COLO829 (cell line): ENCODE measurements around the gene EML5.

ENCODE experiments used
- DNase-seq: peaks from one replicate; pipeline ENCODE4 v3.0.0; 2012; ENCODE audit warnings: low spot score

The EML5 gene

DNA sequence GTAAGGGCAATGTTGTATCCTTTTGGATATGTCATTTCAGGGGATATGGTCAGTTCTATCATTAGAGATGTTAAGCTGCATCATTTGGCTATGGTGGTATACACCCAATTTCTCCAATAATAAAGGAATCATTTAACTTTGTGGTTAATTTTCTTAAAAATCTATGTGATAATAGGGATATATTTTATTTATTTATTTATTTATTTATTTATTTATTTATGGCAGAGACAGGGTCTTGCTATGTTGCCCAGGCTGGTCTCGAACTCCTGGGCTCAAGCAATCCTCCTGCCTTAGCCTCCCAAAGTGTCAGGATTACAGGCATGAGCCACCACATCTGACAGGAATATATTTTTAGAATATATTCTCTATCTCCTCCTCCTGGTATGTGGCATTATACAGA is 85.7 kb downstream of the EML5 start:
- DNase-seq: no peak

DNA sequence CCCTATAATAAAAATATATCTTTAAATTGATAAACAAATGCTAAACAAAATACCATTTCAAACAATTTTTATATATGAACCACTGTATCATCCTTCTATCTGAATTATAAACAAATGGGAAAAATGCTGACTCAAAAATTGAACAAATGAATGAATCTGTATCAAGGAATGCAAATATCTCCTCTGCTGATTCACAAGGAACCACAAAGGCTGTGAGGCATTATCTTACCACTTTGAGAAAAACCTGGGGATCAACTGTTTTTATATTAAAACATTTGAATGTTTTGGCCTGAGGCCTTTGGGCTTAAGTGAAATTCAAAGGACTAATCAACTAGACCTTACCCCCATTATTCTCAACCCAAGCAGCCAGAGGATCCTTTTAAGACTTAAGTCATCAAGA is 86.3 kb downstream of the EML5 start:
- DNase-seq: no peak

DNA sequence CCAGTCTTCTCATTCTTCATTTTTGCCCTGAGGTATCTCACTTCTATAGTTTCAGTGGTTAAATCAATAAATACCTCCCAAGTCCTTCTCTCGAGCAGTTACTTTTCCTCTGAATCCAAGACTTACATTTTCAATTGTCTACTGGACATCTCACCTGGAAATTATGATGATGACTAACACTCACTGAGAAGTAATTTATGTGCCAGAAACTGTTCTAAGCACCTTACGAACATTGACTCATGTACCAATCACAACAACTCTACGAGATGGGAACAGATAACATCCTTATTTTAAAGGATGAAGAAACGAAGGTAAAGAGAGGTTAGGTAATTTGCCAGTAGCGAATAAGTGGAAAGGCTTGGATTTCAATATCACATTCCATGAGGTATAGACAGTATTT is 94.1 kb downstream of the EML5 start:
- DNase-seq: no peak

DNA sequence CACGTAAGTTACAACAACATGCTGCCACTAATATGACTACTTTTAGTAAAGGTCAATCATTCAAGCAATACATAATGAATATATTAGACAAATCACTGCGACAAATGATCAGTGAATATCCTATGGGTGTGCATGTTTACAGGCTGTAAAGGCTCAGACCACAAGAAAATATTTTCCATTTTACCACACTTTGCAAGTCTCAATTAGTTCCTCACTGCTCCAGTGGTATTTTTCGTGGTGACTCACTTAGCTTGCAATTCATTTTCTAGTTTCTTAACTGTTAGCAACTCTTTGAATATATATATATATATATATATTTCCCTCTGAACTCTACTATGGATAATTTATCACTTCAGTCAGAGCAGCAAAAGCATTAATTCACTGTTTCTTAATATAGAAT is 96.9 kb downstream of the EML5 start:
- DNase-seq: no peak

DNA sequence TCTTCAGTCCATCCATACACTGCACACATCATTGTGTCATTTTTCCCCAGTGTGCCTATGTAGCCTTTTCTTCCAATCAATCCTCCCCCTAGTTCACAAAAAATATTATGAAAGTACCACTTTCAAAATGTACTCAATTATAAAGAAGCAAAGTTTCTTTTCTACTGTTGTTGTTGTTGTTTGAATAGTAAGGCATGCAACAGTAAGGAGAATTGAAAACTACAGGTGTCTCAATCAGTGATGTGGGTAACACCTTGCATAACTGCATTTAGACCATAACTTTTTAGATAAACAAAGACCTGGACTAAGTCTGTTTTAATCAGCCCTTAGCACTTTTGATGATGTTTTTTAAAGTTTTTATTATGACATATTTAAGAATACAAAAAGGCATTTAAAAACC is 104.4 kb downstream of the EML5 start:
- DNase-seq: no peak

DNA sequence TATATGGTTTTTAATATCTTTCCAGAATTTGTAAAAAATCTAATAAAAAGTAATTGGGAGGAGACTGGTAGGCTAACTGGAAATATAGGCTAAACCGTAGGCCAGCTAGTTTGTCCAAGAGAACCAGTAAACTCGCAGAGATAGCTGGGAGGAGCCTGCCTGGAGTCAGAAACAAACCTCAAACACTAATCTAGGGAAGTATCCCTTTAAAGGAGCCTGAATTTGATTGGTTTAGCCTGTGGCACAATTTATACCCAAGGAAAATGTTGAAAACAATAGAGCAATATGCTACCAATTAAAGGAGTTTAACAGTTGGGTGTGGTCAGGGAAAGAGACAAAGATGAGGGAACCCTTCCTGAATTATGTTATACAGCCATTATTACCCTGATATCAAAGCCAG is 109.6 kb downstream of the EML5 start:
- DNase-seq: no peak

DNA sequence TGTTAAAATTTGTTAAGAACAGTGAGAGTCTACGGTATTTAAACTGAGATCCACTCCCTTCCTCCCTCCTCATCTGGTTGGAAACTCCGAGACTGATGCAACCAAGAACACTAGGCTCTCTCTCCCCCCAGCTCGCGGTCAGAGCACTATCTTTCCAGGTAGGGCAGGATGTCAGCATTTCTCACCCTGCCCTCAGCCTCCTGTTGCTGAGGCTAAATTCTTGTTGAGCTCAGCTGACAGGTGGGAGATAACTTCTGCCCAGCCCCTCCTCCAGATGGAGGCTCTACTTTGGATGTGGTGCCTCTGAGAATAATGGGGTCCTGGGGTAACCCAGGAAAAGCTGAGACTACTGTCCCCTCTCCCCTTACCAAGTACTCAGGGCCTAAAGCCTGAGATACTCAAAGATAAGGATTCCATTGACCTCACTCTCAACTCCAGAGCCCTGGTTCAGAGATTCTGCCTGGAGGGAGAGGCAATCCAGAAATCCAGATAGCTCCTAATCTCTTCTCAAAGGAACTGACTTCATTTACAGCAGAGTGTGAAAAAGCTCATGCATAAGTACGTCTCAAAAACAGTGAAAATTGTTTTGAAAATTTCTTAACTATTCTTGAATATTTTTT is 110.1 kb downstream of the EML5 start:
- DNase-seq: no peak

DNA sequence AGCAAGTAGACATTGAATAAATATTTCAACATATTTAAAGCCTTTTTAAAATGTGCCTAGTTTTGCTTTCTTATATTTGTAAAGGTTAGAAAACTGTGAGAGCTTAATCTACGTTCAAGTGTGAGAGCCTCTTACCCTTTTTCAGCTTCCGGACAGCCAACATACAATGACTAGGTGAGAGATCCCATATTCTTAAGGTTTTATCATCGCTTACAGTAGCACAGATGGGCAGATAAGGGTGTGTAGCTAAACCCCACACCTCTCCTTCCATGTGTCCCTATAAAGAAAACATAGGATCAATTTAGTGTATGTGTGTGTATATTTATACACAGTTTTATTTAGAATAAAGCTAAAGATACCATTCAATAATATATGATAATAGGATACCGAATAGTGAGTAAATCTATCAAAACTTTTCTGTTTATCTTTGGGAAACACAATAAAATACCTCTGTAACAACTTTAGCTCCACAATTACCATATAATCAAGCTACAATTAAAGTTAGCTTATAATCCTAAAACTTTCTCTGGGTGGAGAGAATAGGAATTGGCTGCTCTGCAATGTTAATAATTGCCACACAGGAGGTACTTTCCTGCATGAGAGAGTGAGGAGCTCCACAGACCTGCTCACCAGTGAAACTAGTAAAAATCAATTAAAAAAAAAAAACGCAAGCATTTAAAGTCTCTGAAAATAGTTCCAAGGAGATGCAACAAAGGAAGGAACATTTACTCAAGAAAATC is 110.8 kb downstream of the EML5 start:
- DNase-seq: no peak

DNA sequence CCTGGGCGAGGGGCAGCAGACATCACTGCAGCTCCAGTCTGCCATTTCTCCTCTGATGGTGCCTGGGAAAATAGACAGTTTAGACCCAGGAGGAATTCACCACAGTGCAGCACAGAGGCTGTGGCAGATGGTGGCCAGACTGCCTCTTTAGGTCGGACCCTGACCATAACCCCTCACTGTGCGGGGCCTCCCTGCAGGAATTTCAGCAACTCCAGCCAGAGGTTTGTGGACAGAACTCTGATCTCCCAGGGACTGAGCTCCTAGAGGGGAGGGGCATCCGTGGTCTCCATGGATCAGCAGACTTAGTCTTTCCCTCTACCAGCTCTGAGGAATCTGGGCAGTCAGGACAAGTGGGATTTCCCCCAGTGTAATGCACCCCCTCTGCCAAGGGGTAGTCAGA is 123.4 kb downstream of the EML5 start:
- DNase-seq: no peak

DNA sequence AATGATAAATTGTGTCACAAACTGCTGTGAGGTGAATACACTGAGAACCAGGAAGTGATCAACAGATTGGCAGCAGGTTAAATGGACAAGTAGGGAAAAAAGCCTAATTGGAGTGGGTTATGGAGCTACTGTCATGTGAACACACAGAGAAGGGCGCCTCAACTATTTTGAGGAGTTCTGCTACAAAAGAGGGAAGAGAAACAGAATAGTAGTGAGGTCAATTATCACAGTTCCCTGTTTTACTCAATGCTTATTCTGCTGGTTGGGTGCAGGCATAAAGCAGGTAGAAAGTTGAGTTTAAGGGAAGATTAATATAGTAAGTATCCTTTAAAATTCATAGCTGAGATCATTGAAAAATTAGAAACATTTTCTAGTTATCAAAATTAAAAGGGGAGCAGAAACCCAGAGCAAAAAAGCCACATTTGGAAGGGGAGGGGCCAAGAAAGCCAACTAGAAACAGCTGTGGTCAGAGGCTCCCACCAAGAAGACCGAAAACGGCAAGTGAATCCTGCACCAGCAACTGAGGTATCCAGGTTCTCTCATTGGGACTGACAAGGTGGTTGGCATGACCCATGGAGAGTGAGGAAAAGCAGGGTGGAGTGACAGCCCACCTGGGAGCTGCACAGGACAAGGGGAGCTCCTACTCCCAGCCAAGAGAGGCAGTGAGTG is 124.2 kb downstream of the EML5 start:
- DNase-seq: no peak

DNA sequence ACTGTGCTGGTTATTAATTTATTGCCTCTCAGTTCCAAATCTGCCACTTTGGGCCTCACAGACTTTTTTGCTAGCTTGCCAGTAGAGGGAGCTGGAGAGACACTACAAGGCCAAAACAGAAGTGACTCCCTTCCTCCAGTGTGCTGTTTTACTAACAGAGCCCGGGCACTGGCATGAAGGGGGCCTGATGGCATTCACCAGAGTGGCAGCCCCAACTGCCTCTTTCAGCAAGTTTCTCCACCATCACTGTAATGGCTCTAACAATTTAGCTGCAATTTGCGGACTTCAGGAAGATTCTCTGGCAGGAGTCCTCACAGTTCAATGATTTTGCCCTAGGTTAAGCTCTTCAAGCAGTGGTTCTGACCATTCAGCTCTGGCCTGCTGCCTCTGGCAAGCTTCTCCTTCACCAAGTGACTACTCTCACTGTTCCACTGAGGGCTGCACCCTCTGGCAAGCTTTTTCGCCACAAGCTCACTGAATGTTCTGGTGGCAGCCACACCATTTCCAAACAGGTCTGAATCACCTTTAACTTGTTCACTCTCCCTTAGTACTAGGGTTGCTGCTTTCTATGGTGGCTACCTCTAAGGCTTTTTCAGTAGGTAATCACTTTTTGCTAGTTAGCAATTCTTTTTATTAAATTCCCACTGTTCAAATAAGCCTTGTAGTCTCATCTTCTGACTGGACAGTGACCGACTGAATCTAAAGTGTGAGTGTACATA is 125.0 kb downstream of the EML5 start:
- DNase-seq: peak; percentile 53

DNA sequence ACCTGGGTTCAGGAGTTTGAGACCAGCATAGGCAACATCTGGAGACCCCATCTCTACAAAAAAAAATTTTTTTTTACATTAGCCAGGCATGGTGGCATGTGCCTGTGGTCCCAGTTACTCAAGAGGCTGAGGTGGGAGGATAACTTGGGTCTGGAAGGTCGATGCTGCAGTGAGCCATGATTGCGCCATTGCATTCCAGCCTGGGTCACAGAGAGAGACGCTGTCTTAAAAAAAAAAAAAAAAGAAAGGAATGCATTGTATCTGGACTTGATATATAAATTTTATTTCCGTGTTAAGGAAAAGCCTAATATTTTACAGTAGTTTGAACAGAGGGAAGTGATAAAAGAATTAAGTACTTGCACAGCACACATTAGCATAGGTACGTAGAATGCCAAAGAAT is 132.7 kb downstream of the EML5 start:
- no peak for DNase-seq

DNA sequence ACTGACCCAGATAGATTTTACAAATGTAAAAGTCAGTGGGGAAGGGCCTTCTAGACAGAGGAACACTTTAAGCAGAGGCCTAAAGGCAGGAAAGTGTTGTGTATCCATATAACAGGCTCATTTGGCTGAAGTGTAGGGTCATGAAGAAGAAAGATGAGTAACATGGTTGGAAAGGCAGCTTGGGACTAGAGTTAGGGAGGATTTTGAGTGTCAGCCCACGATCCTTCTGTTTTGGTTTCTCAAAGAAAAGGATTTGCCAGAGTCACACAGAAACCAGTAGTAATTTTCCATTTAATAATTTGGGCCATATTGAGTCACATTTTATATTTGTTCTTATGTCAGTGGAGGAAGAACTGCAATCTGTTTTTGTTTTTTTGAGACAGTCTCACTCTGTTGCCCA is 153.5 kb downstream of the EML5 start:
- no peak for DNase-seq

DNA sequence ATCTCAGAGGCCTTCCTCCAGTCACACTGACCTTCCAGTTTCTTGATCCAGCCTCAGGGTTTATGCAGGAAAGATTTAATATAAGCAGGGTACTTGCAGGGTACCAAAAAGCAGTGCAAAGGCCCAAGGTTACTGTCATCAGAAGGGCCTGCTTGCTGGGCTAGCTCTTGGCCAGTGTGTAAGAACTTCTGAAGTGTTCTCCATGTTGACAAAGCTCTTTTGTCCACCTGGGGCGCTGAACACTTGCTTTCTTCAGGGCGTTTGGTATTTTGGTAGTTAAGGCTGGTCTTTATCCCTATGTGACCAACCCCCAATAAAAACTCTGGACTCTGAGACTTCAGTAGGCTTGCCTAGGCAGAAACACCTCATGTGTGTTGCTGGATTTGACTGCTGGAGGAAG is 160.2 kb downstream of the EML5 start:
- DNase-seq: no peak

DNA sequence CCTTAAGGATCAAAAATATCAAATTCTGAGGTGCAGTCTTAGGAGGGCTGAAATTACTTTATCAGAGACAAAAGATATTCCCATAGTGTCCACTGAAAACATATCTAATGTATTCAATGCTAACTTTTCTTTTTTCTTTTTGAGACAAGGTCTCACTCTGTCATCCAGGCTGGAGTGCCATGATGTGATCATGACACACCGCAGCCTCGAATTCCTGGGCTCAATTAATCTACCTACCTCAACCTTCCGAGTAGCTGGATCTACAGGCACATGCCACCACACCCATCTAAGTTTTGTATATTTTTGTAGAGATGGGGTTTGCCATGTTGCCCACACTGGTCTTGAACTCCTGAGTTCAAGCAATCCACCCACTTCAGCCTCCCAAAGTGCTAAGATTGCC is 161.7 kb downstream of the EML5 start:
- DNase-seq: no peak

DNA sequence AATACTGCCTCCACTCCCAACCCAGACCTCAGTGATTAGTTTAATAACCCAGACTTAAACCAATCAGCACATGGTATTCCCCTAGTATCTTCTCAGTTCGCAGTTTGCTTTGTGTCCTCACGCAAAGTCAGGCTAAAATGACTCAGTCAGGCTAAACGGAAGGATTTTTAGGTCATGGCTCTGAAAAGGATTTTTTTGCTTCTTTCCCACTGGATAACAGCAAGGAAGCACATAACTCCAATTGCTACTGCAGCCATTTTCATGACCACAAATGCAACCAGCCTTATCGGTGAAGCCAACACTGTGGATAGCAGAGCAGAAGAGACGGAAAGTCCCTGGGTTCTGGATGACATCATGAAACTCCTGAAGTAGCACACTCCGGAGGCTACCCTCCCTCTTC is 162.2 kb downstream of the EML5 start:
- DNase-seq: no peak

DNA sequence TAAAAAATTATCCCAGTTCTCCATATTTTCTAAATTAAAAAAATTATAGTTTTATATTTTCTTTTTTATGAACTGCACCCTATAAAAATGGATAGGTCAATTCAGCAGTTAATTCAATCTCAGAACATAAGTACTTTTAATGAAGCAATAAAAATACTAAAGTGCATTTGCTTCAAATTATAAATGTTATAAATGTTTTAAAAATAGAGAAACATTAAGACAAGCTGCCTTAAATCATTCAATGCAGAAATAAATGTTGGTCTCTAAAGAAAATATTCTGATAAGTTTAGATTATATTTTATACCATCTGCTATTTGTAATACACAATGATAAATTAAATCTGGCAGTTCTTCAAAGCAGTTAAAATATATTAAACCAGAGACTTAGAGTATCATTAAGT is 164.3 kb downstream of the EML5 start:
- DNase-seq: no peak

DNA sequence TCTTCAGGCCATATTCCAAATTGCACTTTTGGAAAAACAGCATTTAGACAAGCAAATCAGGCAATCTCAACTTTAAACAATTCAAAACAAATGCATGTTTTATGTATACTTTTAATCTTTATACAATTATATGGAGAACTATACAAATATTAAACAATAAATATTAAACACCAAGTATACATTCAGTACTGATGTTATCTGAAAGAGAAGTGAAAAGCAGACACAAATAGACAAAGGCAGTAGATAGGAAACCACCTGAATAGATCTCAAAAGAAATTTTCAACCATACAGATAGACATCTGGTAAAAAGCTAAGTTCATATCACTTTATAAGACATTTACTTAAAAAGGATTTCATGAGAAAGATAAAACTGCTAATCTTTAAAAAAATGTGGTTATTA is 164.7 kb downstream of the EML5 start:
- no peak for DNase-seq

DNA sequence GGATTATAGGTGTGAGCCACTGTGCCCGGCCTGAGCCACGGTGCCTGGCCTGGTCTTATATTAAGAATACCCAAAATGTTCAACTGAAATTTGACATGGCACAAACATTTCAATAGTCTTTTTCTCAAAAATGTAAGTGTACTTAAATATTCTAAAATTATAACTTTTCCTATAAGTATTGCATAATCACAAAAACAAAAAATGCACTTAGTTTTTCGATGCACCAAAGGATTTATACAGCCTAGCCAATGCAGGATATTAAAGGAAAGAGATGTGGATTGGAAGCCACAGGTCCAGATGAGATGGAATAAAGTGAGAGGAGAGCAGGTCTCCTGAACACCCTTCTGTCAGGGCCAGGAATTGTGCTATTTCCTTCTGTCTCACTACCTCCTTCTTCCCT is 167.1 kb downstream of the EML5 start:
- no peak for DNase-seq

DNA sequence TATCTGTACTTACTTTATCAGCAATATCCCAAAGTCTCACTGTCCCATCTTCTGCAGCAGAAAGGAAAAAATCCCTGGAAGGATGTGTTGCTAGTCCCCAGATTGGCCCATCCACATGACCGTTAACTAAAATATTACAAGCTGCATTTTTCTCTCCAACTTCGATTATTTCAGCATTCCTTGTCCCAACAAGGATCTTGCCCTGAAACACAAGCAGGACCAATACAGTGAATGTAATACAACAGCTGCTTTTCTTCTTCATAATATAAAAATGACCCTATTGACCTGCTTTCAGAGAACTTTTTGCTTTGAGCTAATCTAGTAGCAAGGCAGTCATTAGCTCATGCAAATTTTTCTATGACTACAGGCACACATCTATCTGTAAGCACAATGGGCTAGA is 171.7 kb downstream of the EML5 start:
- DNase-seq: no peak

DNA sequence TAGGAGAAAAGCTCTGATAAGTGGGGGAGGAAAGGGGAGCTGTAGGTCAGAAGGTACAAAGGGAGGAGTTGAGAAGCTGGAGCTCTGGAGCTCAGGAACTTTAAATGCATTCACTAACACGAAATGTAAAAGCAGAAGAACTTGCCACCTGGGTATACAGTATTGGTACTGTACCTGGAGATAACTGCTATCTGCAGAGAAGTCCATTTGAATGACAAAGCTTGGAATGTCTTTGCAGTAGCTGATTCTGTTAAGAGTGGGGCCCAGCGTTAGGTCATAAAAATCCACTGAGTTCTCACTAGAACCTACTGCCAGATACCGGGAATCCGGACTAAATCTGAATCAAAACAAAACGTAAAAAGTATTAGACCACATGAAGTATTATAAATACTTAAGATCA is 174.3 kb downstream of the EML5 start:
- DNase-seq: no peak

DNA sequence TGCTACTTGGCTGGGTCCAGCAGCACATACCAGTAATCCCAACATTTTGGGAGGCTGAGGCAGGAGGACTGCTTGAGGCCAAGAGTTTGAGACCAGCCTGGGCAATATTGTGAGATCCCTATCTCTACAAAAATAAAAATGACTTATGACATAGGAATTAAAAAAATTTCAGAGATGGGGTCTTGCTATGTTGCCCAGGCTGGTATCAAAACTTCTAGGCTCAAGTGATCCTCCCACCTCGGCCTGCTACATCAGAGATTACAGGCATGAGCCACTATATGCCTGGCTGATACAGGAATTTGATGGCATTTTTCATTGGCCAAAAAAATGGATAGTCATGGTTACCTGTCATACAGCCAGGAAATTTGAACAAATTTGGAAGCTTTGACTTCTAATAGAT is 175.3 kb downstream of the EML5 start:
- no peak for DNase-seq

DNA sequence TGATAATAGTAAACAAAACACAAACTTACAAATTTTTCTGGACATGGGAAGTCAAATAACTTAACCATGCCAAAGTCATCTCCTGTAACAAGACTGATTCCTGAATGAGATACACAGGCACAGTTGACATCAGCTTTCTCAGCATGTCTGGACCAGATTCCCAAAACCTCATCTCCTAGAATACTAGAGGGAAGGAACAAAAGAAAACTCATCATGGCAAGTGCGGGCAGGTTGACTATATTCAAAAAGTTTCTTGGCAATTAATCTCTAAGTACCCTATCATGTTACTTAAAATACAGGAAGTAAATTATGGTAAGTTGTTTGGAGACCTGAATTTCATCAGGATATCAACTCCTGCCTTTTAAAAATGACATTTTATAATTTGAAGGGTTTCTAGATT is 176.1 kb downstream of the EML5 start:
- no peak for DNase-seq
